Mesenteric fat pad (tissue), 1 donor: ENCODE results near the gene CMTR1. TPM values are rescaled to one million over a fixed set of nuclear protein-coding genes. Genes with fewer than 3 reads are reported as not detected.
"Not testable (repeated sequence)": the region's sequence is repeated elsewhere in the genome, so short reads cannot be mapped to it uniquely, and the experiment has no call there.

Experiments
- DNase-seq: peaks from one replicate; pipeline ENCODE4 v3.0.0-alpha.2; 2020; ENCODE audit warnings: low spot score
- total RNA-seq: library from RNA; stranded (reverse); fragmentation: NEBNext Ultra II Directional; extraction: Animal tissue kit (Norgen Biotek cat#: 25700); gene quantifications from one replicate; pipeline ENCODE4 v1.2.1, GENCODE V29; 2021
- donor health status: DM: yes; HTN: yes; CAD: no.

The CMTR1 gene
- total RNA-seq, 1 donor from 2014 or later: 28.5 TPM

DNA sequence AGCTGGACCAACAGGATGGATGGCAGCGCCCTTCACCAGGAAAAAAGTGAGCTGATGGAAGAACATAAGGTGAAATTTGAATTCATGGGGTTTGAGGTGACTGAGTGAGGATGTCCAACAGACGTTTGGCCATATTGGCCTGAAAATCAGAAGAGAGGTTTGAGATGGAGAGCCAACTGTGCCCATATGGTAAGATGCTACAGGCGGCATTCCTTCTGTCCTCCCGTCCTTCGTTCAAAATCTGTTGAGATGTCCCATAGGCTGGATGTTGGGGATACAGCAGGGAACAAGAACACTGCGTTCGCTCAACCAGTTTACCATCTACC is 468 bp upstream of the CMTR1 start:
- no peak for DNase-seq

DNA sequence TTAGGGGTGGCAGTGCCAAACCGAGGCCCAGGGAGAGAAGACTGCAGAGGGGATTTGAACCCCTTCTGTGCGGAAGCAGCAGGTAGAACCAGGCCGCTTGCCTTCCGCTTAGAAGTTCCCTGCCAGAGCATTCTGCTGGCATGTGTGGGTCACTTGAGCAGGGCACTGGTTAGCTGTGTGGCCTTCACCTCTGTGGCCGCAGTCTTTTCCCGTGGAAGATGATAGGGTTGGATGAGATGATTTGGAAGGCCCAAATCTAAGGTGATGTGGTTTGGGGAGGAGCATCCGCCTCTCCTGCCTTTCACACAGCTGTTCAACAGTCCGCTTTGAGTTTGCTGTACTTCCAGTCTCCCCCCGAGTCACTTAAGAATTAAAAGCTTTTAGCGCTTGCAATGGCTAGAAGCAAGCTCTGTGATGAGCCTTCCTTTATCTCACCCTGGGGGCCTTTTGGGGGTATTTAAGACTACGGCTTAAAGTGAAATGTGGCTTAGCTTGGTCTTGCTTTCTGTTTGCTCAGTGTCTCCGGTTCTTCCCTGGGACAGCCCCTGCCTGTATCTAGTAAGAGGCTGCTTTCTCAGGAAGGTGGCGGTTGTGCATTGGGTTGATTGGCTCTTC is 743 bp downstream of the CMTR1 start:
- DNase-seq: no peak

DNA sequence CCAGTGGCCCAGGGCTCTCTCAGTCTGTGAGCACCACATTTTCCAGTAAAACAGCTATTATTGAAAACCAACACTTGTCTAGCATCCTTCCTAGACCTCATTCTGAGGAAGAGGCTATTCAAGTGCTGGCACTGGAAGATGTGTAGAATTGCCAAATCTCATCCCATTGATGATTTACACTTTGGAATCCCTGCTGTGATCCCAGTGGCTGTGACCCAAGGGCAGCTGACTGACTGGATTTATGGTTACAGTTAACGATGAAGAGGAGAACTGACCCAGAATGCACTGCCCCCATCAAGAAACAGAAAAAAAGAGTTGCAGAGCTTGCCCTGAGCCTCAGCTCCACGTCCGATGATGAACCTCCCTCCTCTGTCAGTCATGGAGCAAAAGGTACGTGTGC is 2.4 kb downstream of the CMTR1 start:
- DNase-seq: no peak

DNA sequence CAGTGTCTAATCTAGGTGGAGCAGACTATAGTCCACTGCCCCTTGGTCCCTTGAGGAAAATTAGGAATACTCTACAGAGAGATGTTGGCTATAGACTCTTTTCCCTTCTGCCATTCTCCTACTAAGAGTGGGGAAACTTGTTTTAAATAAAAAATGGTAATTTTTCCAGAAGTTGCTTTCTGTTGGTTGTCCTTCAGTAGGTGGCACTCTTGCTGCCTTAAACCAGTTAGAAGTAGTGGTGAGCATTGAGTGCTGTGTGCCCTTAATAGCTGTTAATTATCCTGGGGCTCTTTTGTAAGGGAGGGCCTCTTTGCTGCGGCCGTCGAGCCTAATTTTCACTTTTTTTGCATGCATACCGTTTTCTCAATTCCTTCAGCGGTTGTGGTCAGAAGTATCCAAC is 2.8 kb downstream of the CMTR1 start:
- no peak for DNase-seq

DNA sequence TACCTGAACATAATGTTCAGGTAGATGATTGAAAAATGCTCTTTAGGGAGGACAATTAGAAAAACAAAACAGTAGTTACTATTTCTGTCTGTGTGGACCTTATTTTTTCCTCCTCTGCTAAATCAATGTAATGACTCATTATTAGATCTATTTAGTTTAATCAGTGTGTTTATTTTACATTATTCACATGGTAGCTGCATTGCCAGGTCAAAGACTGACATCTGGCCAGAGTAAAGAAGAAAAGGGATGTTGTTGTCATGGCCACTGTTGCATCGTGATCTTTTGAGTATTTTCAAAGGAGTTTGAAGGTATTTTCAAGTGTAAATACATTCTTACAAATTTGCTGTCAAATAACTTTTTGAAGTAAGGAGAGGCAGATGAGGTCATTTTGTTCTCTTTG is 5.9 kb downstream of the CMTR1 start:
- no peak for DNase-seq

DNA sequence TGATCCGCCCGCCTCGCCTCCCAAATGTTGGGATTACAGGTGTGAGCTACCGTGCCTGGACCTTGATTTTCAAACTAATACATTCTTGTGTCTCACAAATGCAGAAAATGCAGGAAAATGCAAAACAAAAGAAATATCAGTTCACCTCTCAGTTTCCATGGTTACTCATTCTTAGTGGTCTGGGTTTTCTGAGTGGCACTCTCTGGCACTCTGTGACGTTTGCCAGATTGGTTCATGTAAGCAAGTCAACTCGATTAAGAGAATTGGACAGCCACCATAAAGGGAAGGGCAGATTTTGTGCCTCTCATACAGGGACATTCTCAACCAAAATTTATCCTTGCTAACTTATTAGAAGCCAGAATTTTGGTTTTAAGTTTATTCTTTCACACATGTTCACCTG is 8.6 kb downstream of the CMTR1 start:
- no peak for DNase-seq

DNA sequence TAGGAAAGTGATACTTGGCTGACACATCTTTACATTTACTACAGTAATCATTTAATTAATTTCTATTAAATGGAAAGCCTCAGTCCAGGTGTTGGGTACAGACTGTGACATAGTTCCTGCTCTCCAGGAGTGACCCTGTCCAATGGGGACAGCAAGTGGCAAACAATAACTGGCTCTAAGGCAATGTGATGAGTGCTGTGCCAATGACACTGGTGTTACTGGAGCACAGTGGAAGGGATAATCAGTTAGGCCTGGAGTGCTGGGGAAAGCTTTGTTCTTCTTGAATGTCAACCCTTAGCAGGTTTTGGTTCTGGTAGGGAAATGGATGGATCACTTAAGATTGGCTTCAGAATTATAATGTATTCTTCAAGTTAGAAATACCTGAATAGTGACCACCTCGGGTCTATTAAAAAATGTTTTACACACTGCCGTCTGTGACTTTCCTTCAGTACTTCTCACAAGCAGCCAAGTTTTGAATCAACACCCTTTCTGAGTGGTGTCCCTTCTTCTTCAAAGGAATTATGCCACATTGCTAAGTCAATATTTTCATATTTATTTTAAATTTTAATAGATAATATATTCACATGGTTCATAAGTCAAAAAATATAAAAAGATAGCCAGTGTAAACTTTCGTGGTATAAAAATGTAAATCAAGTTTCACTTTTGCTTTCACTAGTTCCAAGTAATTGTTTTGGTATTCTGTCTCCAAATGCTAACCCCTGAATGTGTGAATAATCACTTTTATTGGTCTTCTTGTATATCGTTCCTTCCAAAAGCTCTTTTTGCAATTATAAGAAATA is 9.6 kb downstream of the CMTR1 start:
- DNase-seq: no peak

DNA sequence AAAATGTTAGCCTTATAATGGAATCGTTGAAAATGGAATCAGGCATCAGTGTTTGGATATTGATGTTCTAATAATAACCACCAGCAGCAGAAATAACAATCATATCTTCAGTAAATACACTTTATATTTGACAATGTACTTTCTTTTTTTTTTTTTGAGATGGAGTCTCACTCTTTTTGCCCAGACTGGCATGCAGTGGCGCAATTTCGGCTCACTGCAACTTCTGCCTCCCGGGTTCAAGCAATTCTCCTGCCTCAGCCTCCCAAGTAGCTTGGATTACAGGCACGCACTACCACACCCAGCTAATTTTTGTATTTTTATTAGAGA is 10.2 kb downstream of the CMTR1 start:
- not testable (repeated sequence) for DNase-seq

DNA sequence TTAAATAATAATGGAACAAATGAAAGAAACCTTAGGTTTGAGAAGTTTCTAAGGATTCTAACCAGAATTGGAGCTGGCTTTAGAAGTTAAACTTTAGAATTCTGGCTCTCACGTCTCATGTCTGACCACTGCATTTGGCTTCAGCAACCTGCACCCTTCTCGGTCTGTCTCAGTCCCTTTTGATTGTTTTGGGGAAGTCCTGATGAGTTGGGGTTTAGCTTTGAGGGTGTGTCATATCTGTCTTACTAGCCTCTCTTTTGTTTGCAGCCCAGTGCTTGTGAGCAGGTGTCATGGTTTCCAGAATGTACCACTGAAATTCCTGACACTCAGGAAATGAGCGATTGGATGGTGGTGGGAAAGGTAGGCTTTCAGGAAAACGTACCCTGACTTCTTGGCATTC is 17.0 kb downstream of the CMTR1 start:
- no peak for DNase-seq

DNA sequence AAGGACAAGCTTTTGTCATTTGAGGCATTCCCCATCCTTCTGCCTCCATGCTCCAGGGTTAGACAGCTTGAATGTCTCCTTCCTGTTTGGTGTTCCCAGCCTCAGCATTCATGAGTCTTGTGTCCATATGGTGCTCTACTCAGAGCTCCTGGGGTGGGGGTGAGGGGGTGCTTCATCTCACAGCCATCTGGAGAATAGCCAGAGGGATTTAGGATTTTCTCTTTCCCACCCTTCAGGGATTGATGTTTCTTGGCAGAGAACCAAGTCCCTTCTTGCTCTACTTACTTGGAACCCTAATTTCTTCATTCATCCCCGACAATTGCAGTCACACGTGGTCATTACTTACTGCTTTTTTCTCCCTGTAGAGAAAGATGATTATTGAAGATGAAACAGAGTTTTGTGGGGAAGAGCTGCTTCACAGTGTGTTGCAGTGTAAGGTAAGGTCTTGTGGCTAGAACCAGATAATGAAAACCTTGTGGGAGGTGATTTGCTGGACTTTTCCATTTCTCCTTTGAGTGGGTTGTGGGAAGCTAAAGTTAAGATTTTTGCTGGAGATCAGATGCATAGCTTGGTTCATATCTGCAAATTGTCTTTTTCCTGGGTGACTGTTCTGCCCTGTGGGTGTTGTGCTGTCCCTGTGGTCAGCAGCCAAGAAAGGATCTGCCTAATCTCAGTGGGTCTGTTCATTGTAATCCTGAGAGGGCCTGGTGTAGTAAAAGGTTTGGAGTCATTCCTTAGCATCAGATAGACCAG is 18.6 kb downstream of the CMTR1 start:
- no peak for DNase-seq

DNA sequence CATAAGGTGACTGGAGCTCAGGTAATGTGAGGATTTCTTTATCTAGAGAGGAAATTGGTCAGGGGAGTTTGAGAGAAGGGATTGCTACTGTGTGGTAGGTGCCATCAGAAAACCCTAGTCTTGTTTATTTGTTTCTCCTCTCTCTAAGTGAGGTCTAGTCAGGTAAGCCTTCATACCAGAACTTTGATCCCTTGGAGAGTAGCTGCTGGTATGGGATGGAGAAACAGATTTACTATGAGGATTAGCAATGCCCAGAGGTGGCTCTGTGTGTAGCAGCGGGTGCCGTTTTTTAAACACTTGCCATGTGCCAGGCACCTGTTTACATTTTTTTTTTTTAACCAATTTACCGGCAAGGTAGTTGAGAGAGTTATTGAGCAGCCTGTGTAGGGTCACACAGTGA is 19.5 kb downstream of the CMTR1 start:
- DNase-seq: no peak

DNA sequence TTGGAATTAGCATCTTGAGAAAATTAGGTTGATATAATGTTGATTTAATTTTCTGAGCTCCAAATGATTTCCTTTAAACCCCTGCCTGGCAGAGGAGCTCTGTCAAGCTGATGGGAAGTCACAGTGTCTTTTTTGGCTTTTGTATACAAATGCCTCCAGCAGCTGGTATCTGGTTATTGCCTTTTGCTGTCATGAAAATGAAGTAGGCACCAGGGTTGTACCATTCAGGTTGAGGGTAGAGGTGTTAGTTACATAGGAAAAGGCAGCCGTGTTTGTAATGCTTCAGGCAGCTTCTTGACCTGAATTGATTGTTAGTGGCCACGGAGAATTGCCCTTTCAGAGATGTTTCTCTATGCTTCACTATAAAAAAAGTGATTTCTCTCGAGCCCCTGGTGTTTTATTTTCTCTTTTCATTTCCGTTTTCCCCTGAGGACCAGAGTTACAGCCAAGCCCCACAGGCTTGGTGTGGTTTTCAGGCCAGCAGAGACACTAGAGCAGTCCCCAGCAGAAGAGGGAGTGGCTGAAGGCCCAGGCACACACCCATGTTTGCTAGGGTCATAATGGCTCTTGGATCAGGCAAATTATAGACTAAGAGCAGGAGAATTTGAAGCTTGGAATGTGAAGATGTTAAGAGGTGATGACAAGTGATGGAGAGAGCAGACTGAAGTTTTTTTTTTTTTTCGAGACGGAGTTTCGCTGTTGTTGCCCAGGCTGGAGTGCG is 21.6 kb downstream of the CMTR1 start:
- no peak for DNase-seq

DNA sequence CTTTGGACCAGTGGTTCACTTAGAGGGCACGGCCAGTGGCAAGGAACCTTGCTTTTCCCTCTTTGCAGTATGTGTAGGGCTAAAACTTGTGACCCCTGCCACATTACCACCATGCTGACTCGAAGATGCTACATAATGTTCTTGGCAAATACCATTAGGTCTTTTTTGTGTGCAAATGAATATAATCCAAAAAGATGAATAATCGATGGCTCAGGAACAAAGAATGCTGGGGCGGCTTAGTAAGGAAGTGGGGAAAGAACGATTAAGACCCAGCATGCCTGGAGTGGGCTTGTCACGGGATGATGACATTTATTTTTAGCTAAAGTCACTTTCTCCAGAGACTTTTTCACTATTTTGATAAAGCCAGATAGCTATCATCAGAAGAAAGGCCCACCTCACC is 23.1 kb downstream of the CMTR1 start:
- DNase-seq: no peak

DNA sequence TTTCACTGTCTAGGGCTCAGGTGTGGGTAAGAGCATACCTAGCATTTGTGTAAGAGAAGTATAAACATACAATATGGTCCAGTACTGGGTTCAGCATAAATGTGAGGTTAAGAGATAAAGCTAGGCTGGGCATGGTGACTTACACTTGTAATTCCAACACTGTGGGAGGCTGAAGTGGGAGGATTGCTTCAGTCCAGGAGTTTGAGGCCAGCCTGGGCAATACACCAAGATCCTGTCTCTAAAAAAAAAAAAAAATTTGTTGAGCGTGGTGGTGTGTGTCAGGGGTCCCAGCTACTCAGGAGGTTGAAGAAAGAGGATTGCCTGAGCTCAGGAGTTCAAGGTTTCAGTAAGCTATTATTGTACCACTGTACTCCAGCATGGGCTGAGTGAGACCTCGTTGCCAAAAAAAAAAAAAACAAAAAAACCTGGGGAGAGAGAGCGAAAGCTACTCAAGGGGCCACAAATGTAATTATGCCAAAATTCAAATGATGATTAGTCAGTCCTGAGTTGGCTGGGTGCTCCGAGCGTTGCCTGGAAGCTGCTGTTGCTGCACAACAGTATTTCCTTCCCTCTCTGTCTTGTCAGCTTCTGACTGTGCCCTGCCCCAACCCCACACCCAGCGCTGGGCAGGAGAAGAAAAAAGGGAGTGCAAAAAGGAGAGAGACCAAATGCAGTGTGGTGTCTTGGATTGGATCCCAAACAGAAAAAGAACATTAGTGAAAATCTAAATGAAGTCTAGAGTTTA is 24.0 kb downstream of the CMTR1 start:
- no peak for DNase-seq

DNA sequence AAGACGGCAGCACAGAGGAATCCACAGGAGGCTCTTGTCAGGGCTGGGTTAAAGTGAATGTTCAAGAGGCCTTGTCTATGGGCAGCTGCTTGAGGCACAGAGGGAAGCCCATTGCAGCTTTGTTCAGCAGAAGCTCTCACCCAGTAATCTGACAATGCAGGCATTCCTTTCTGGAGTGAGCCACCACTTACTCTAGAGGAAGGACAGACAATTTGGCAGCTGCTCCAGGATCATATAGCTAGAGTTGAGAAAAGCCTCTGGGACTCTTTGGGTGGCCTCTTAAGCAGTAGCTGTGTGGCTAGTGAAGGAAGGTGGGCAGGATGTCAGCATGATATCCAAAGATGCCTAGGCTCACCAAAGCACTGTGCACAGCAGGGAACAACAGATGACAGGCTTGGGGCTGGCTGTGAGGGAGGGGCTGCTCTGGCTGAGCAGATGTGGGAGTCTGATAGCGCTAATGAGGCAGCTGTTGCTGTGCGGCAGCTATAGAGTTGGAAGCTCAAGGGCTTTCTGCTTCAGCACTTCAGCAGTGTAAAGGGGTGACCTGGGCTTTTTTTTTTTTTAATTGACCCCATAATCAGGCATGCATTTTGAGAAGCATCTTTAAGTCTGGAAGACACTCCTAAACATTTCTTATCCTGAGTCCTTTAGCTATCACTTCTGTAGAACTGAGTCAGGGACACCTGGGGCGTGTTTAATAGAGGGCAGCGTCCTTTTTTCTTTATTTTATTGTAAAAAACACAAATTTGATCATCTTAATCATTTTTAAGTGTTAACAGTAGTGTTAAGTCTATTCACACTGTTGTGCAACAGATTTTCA is 27.2 kb downstream of the CMTR1 start:
- DNase-seq: no peak

DNA sequence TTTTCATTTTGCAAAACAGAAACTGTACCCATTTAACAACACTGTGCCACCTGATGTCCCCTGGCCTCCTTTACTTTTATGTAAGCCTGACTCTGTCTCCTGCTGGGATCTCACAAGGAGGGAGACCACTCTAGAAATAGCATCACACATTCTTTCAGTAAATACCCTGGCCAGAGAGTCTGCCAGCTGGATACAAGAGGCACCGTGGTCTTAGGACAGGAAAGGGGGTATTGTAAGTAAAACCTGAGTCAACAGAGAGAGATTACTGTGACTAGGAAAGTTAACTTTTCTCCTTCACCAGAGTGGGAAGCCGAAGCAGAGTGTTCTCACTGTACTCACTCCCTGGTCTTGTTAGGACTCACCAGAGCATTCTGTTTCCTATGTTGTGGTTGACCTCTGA is 27.8 kb downstream of the CMTR1 start:
- DNase-seq: no peak

DNA sequence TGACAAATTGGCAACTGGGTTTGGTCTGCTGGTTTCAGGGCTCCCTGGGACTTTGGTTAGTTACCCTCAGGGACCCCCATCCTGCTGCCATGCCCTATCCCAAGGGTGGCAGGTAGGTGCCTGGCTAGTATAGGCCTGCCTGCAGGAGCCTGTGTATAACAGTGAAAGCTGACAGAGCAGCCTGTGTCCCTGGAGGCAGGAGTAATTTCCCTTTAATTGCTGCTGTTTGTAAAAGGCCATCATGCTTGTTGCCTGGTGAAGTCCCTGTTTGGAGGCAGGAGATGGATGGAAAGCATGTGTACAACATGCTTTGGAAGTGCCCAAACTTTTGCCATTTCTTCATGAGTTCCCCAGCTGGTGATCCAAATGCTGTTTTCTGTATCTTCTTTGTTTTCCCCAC is 30.1 kb downstream of the CMTR1 start:
- no peak for DNase-seq

DNA sequence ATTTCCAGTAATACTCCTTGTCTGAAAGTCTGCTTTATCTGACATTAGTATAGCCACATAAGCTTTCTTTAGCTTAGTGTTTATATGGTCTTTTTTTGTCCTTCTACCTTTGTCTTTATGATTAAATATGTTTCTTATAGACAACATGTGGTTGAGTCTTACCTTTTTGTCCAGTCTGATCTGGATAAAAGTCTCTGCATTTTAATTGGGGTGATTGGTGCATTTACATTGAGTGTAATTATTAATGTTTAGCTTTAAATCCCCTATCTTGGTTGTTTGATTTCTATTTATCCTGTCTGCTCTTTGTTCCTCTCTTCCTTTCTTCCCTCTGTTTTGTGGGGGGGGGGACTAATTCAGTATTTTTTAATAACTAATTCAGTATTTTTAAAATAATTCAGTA is 34.7 kb downstream of the CMTR1 start:
- no peak for DNase-seq

DNA sequence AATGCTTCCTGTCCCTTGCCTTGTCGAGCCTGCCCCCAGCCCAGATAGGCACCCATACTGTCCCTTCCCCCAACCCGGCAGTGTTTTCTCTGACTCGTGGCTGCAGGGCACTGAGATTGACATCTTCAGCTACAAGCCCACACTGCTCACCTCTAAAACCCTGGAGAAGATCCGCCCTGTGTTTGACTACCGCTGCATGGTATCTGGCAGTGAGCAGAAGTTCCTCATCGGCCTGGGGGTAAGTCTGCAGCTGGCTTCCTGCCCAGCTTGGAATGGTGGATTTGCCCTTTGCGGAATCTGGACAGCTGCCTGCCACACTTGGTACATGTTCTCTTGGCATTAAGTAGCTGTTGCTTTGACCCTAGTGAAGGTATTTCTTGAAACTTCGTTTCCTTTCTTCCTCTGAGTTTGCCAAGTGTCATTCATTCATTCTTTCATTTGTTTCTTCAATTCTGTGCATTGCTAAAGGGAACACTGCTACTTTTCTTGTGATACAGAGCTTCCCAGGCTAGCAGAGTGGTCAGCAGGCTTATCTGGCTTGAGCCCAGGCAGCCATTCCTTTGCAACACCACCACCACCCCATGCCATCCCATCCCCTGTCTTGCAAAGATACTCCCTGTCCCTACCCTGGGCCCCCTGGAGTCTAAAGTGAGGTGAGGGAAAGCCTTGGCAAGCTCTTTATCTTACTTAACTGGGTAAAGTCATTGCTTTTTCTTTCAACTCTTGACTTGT is 40.5 kb downstream of the CMTR1 start:
- DNase-seq: peak; percentile 43

DNA sequence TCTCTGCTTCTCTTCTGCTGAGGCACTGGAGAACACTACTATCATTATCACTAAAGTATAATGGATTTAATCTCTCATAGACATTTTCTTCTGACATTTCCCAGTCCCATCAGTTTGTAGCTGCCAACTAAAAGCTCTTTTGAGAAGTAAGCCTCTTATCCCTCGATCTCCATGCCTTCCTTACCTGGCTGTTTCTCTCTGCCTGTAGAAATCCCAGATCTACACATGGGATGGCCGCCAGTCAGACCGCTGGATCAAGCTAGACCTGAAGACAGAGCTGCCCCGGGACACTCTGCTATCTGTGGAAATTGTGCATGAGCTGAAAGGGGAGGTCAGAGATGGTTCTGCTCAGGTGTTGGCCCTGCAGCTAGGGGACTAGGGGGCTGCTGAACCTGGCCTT is 41.3 kb downstream of the CMTR1 start:
- DNase-seq: no peak
